ENCODE measurements around the gene ATG4C.
"Not testable (repeated sequence)": the region's sequence is repeated elsewhere in the genome, so short reads cannot be mapped to it uniquely, and the experiment has no call there.

ATG4C gene, protein sequence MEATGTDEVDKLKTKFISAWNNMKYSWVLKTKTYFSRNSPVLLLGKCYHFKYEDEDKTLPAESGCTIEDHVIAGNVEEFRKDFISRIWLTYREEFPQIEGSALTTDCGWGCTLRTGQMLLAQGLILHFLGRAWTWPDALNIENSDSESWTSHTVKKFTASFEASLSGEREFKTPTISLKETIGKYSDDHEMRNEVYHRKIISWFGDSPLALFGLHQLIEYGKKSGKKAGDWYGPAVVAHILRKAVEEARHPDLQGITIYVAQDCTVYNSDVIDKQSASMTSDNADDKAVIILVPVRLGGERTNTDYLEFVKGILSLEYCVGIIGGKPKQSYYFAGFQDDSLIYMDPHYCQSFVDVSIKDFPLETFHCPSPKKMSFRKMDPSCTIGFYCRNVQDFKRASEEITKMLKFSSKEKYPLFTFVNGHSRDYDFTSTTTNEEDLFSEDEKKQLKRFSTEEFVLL

DNA sequence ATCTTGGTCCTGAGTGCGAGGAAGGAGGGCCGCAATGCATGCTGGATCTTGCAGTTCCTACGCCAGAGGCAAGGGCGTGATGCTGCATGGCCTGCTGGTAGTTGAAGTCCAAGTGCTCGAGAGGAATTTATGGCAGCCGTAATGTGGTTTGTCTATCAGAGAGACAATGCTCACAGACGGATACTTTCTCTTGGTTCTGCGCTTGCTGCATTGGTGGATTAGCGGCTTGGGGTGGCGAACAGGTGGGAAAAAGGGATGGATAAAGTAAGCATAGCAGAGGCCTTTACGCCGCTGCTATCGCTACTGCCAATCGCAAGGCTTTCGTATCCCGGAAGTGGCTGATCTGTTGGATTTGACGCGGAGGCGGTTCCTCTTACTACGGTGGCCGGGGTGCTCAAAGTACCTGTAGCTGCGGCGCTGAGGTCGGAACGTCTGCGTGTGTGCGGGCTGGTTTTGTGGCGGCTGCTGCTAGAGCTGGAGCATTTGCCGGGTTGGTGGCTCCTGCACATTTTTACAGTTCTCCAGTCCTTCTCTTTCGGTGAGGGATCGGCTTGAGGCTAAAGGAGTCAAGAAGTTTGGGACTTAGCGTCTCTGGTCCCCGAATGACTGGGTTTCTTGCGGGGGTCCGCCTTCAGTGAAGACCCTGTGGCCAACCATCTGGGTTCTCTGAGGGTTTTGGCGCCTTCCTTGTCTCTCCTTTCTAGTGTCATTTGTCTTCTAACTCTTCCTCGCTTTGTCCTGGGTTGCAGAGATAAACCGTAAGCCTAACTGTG, at the start of gene ATG4C:
Gene ATG4C, plus strand, starts transcription at position 397 of the 773 bp plus-strand sequence. CDS start 19,655 bp downstream, outside the sequence.
- CTCF ChIA-PET = interaction anchor here (0.9 kb wide), 1 partner anchor 253 kb away, joined by 4 read pairs; no protein-coding TSS in a partner anchor
- peak within 1 kb of the TSS; percentile 88 for H3K4me3 ChIP-seq (ENCODE audit: low read depth, low read length)
- TF ChIP-seq, protein P1, sequence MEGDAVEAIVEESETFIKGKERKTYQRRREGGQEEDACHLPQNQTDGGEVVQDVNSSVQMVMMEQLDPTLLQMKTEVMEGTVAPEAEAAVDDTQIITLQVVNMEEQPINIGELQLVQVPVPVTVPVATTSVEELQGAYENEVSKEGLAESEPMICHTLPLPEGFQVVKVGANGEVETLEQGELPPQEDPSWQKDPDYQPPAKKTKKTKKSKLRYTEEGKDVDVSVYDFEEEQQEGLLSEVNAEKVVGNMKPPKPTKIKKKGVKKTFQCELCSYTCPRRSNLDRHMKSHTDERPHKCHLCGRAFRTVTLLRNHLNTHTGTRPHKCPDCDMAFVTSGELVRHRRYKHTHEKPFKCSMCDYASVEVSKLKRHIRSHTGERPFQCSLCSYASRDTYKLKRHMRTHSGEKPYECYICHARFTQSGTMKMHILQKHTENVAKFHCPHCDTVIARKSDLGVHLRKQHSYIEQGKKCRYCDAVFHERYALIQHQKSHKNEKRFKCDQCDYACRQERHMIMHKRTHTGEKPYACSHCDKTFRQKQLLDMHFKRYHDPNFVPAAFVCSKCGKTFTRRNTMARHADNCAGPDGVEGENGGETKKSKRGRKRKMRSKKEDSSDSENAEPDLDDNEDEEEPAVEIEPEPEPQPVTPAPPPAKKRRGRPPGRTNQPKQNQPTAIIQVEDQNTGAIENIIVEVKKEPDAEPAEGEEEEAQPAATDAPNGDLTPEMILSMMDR (IDR thresholded peaks at IDR 0.05; ENCODE audit: insufficient read depth, low read length, missing control alignments) = no peak
- DNase-seq (ENCODE audit: low read depth, low spot score) = peak; percentile 82
- POLR2A ChIA-PET = no interaction called here

DNA sequence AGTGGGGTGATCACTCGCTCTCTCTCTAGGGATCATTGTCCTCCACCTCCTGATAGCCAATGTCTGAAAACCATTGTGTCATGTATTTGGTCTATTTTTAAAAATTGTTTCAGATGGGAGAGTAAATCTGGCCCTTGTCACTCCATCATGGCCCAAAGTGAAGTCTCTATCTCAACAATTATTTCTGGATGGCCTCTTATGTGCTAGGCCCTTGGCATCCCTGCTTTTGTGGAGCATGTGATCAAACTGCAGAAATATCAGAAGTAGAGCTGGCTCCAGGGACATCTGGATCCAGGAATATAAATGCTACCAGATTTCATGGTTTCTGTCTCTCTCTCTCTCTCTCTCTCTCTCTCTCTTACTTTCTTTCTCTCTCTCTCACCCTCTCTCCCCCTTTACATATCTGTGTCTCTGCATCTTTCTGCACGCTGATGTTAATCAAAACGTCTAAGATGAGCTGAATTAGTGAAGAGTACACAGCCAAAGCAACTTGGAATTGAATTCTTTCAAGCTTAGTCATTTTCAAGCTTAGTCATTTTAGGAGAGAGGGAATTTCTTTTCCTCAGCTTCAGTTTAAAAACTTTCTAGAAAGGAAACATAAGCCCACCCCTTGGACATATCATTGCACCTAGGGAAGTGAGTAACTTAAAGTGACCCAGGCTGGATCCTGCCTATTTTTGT, 48.3 kb upstream of the ATG4C start:
- TF ChIP-seq, protein P1 (IDR thresholded peaks at IDR 0.05; ENCODE audit: insufficient read depth, low read length, missing control alignments) = no peak
- POLR2A ChIA-PET = no interaction called here
- CTCF ChIA-PET = interaction anchor here (0.6 to 3.0 kb wide), 6 partner anchors 8 to 229 kb away, joined by 3 to 13 read pairs (median 5); no protein-coding TSS in a partner anchor
- no peak for DNase-seq (ENCODE audit: low read depth, low spot score)
- no peak overlapping the region for H3K4me3 ChIP-seq (ENCODE audit: low read depth, low read length)

DNA sequence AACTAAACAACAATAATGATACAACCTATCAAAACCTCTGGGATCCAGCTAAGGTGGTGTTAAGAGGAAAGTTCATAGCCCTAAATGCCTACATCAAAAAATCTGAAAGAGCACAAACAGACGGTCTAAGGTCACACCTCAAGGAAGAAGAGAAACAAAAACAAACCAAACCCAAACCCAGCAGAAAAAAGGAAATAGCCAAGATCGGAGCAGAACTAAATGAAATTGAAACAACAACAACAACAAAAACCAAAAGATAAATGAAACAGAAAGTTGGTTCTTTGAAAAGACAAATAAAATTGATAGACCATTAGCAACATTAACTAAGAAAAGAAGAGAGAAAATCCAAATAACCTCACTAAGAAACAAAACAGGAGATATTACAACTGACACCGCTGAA, 43.2 kb upstream of the ATG4C start:
- POLR2A ChIA-PET; H3K4me3 ChIP-seq (ENCODE audit: low read depth, low read length); DNase-seq (ENCODE audit: low read depth, low spot score); CTCF ChIA-PET: not testable (repeated sequence)

- ChIA-PET POLR2A (no interaction called here), CTCF (interaction anchor here (0.8 to 5.1 kb wide), 21 partner anchors 15 to 570 kb away, joined by 3 to 166 read pairs (median 6); no protein-coding TSS in a partner anchor)
- H3K4me3 ChIP-seq (ENCODE audit: low read depth, low read length) = no peak overlapping the region
- TF ChIP-seq, protein P1 (IDR thresholded peaks at IDR 0.05; ENCODE audit: insufficient read depth, low read length, missing control alignments) = no peak
- no peak for DNase-seq (ENCODE audit: low read depth, low spot score)
Measured at GRCh38 chr1:62744611-62745577, 39.0 kb upstream of the ATG4C start.

DNA sequence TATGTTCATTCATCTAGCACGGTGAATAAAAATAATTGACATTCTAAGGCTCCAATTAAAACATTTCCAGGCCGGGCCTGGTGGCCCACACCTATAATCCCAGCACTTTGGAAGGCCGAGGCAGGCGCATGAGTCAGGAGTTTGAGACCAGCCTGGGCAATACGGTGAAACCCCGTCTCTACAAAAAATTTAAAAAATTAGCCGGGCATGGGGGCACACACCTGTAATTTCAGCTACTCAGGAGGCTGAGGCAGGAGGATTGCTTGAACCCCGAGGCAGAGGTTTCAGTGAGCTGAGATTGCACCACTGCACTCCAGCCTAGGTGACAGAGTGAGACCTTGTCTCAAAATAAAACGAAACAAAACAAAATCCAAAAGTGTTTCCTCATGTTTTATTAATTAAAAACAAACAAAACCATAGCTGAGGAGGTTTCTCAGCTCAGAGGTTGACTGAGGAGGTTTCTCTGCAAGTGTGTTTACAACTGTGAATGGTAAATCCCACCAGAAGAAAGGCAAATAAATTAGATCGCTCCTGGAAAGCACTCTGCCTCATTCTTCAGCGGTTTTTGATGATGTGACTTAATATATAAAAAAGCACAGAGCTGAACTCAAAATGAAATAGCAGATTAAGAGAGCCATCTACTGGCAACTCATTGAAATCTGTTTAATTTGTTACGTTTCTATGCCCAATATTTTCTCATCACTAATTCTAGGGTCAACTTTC, 37.7 kb upstream of the ATG4C start:
- CTCF ChIA-PET = interaction anchor here (0.8 to 5.1 kb wide), 53 partner anchors 8 to 571 kb away, joined by 3 to 166 read pairs (median 4); partner anchors contain the start of gene DOCK7
- DNase-seq (ENCODE audit: low read depth, low spot score) = no peak
- TF ChIP-seq, protein P1 (IDR thresholded peaks at IDR 0.05; ENCODE audit: insufficient read depth, low read length, missing control alignments) = peak; percentile 28
- peak overlapping the region; percentile 47 for H3K4me3 ChIP-seq (ENCODE audit: low read depth, low read length)
- POLR2A ChIA-PET = no interaction called here
